RWPE2 (cell line): ENCODE results near the gene ARHGDIG.

Experiments used
- ATAC-seq: fragments of 200-7000 bp; cut with Tn5 transposase; 3 replicates; pipeline ENCODE4 v1.9.1; 2021; ENCODE audit warnings: low read depth
- DNase-seq: peaks from one replicate; pipeline ENCODE4 v3.0.0-alpha.2; 2020; ENCODE audit warnings: low spot score
- H3K27ac ChIP-seq: fragments of 450-650 bp; 2 replicates; pipeline ENCODE4 v1.5.1; 2017; ENCODE audit warnings: mild to moderate bottlenecking; ENCODE audit not compliant: poor library complexity, severe bottlenecking
- H3K27me3 ChIP-seq: fragments of 250-450 bp; sonication (Bioruptor Pico); 2 replicates; pipeline ENCODE4 v1.5.1; 2021; ENCODE audit warnings: mild to moderate bottlenecking, moderate library complexity; ENCODE audit not compliant: insufficient read depth, poor library complexity, severe bottlenecking
- H3K36me3 ChIP-seq: fragments of 250-450 bp; sonication (Bioruptor Pico); 2 replicates; pipeline ENCODE4 v1.5.1; 2020; ENCODE audit warnings: low read depth, mild to moderate bottlenecking, moderate library complexity
- H3K4me1 ChIP-seq: fragments of 250-450 bp; sonication (Bioruptor Pico); 2 replicates; pipeline ENCODE4 v1.5.1; 2021; ENCODE audit warnings: mild to moderate bottlenecking, moderate library complexity; ENCODE audit not compliant: insufficient read depth, poor library complexity, severe bottlenecking
- H3K4me3 ChIP-seq: fragments of 250-450 bp; sonication (Bioruptor Pico); 2 replicates; pipeline ENCODE4 v1.5.1; 2021; ENCODE audit warnings: mild to moderate bottlenecking, moderate library complexity; ENCODE audit not compliant: severe bottlenecking
- H3K9me3 ChIP-seq: fragments of 250-450 bp; sonication (Bioruptor Pico); 2 replicates; pipeline ENCODE4 v1.5.1; 2021; ENCODE audit warnings: mild to moderate bottlenecking, moderate library complexity; ENCODE audit not compliant: severe bottlenecking
- CTCF ChIP-seq: fragments of 450-650 bp; IDR thresholded peaks from one replicate; pipeline ENCODE4 v1.5.1; 2017; ENCODE audit warnings: mild to moderate bottlenecking, moderate library complexity; ENCODE audit not compliant: poor library complexity, severe bottlenecking

ARHGDIG gene

GRCh38 chr16:287981-288920, 7.9 kb downstream of the ARHGDIG start:
- no peaks in the 10 kb centered on the region for H3K27me3 ChIP-seq
- H3K9me3 ChIP-seq: no peaks in the 10 kb centered on the region
- H3K4me3 ChIP-seq: no peak overlapping the region
- DNase-seq (no peak), ATAC-seq (no peak)
- no peak overlapping the region for H3K27ac ChIP-seq
- TF ChIP-seq CTCF: no peak
- H3K4me1 ChIP-seq: no peaks in the 10 kb centered on the region
- H3K36me3 ChIP-seq: peaks cover 21% of the 10 kb centered on the region

- Histone ChIP-seq H3K4me3 (no peak overlapping the region), H3K4me1 (no peaks in the 10 kb centered on the region), H3K27me3 (no peaks in the 10 kb centered on the region), H3K27ac (no peak overlapping the region), H3K36me3 (peaks cover 26% of the 10 kb centered on the region), H3K9me3 (no peaks in the 10 kb centered on the region)
- no peak for ATAC-seq
- no peak for DNase-seq
- TF ChIP-seq CTCF: no peak
Observed at GRCh38 chr16:289395-289997, 9.1 kb downstream of the ARHGDIG start.

GRCh38 chr16:290015-290680, 9.8 kb downstream of the ARHGDIG start:
- H3K27me3 ChIP-seq: no peaks in the 10 kb centered on the region
- H3K36me3 ChIP-seq: peaks cover 26% of the 10 kb centered on the region
- DNase-seq (no peak), ATAC-seq (no peak)
- no peak overlapping the region for H3K4me3 ChIP-seq
- H3K4me1 ChIP-seq: no peaks in the 10 kb centered on the region
- no peak overlapping the region for H3K27ac ChIP-seq
- H3K9me3 ChIP-seq: no peaks in the 10 kb centered on the region
- TF ChIP-seq CTCF: no peak

- H3K4me1 ChIP-seq: no peaks in the 10 kb centered on the region
- no peaks in the 10 kb centered on the region for H3K27me3 ChIP-seq
- H3K4me3 ChIP-seq: no peak overlapping the region
- TF ChIP-seq CTCF: no peak
- H3K9me3 ChIP-seq: no peaks in the 10 kb centered on the region
- peaks cover 26% of the 10 kb centered on the region for H3K36me3 ChIP-seq
- no peak for ATAC-seq
- DNase-seq: no peak
- no peak overlapping the region for H3K27ac ChIP-seq
Observed at GRCh38 chr16:290681-291405, 10.5 kb downstream of the ARHGDIG start.
